BJ (cell line): Measurements from ENCODE around the gene UBE2QL1. TPM values are rescaled to one million over a fixed set of nuclear protein-coding genes. Genes with fewer than 3 reads are reported as not detected.

ENCODE experiments used
- CTCF ChIA-PET: fragments of 350-600 bp; formaldehyde crosslinking; extraction: SDS; loops from one replicate; lab custom pipeline; 2021; ENCODE audit warnings: antibody characterized with exemption, inconsistent platforms; lab: Yijun Ruan, JAX
- POLR2A ChIA-PET: fragments of 300-600 bp; sonication (Branson Sonifier 250); formaldehyde crosslinking; extraction: SDS; loops from one replicate; lab custom pipeline; 2021; ENCODE audit warnings: antibody characterized with exemption; lab: Charles Lee
- DNase-seq: peaks from one replicate; pipeline ENCODE4 v3.0.0-alpha.2; 2011; ENCODE audit warnings: low read depth
- H3K27me3 ChIP-seq: 2 replicates; pipeline ENCODE4 v1.6.0; 2011; ENCODE audit warnings: low read length; ENCODE audit not compliant: control insufficient read depth, insufficient read depth
- H3K36me3 ChIP-seq: 2 replicates; pipeline ENCODE4 v1.5.1; 2011; ENCODE audit warnings: low read length; ENCODE audit not compliant: control insufficient read depth, insufficient read depth
- H3K4me3 ChIP-seq: 2 replicates; pipeline ENCODE4 v1.5.1; 2011; ENCODE audit warnings: low read depth, mild to moderate bottlenecking, control low read depth, low read length
- polyA plus RNA-seq: library from polyadenylated mRNA; depleted of rRNA; stranded (reverse); fragments of >200 nt; gene quantifications from 2 replicates; pipeline ENCODE4 v1.2.3, GENCODE V29; 2011
- TF ChIP-seq, protein P1 (sequence below): IDR thresholded peaks from 2 replicates; pipeline ENCODE4 v1.5.1; 2011; ENCODE audit warnings: low read depth, mild to moderate bottlenecking, control low read depth, inconsistent platforms, low read length, moderate library complexity; ENCODE audit not compliant: insufficient read depth

The UBE2QL1 gene
- polyA plus RNA-seq, 1 experiment = not detected

DNA sequence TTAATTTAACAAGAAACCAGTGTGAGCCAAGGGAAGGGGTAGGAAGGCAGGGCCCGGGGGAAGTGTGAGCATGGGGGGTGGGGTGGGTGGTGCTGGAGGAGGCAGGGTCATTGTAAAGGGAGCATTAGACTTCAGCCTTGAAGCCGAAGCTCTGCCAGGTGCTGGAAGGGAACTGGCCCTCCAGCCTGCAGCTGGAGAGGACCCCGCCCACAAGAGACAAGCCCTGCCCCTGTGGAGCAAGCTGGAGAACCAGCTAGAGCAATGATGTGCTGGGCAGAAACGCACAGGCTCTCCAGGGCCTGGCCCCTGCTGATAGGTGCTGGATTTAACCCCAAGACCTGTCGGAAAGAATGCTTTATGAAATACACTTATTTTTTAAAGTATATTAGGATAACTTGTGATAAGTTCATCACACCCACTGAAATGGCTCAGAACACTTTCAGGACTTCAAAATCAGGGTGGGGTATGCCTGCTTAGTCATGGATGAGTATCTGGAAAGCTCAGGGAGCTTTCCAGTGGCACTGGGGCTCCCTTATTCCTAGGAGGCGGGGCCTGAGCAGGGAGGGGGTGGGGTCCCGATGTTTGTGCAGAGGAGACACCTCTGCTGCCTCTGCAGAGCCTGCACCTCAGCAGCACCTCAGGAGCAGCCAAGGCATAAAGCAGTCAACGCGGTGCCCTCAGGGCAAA lies 27.1 kb downstream of the UBE2QL1 start:
- H3K36me3 ChIP-seq = no peaks in the 10 kb centered on the region
- peaks cover 2% of the 10 kb centered on the region; the same call in 1 of the 2 replicates for H3K27me3 ChIP-seq
- TF ChIP-seq, protein P1, sequence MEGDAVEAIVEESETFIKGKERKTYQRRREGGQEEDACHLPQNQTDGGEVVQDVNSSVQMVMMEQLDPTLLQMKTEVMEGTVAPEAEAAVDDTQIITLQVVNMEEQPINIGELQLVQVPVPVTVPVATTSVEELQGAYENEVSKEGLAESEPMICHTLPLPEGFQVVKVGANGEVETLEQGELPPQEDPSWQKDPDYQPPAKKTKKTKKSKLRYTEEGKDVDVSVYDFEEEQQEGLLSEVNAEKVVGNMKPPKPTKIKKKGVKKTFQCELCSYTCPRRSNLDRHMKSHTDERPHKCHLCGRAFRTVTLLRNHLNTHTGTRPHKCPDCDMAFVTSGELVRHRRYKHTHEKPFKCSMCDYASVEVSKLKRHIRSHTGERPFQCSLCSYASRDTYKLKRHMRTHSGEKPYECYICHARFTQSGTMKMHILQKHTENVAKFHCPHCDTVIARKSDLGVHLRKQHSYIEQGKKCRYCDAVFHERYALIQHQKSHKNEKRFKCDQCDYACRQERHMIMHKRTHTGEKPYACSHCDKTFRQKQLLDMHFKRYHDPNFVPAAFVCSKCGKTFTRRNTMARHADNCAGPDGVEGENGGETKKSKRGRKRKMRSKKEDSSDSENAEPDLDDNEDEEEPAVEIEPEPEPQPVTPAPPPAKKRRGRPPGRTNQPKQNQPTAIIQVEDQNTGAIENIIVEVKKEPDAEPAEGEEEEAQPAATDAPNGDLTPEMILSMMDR = no peak
- ChIA-PET CTCF (no interaction called here), POLR2A (no interaction called here)
- H3K4me3 ChIP-seq = no peak overlapping the region
- no peak for DNase-seq

DNA sequence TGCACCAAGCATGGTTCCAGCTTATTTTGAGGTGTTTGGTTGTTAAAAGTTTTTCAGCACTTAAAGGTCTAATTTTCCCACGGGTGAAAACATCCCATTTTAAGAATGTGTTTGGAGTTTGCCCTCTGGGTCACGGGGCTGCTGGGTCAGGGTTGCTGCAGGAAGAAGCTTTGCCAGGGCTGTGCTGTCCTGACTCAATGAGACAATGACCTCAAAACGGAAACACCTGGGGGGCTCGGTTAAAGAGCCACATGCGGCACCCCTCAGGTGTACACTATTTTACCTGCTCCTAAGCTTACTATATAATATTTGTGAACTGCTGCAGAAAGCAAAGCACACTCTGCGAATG lies 27.6 kb downstream of the UBE2QL1 start:
- TF ChIP-seq, protein P1 = no peak
- no peak for DNase-seq
- no peaks in the 10 kb centered on the region for H3K36me3 ChIP-seq
- ChIA-PET CTCF (interaction anchor here (0.8 kb wide), 1 partner anchor 12 kb away, joined by 3 read pairs; no protein-coding TSS in a partner anchor), POLR2A (no interaction called here)
- H3K4me3 ChIP-seq = no peak overlapping the region
- H3K27me3 ChIP-seq = peaks cover 2% of the 10 kb centered on the region; the same call in 1 of the 2 replicates

DNA sequence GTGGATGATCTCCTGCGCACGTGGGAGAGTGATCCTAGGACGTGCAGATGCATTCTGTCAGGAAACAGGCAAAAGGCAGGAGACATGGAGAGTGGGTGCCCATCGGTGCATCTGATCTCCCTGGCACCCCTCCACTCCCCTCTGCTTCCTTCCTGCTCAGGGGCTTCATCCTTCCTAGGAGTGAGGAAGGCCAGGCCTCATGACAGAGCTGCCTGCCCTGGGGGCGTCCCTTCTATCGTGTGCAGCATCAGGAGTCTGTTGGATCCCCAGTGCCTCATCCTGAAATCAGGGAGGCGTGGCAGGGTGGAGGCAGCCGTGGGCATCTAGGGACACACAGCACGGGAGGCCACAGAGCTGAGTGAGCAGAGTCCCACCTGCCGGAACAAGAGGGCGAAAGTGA lies 30.1 kb downstream of the UBE2QL1 start:
- Histone ChIP-seq H3K36me3 (no peaks in the 10 kb centered on the region), H3K4me3 (no peak overlapping the region), H3K27me3 (peaks cover 2% of the 10 kb centered on the region; the same call in 1 of the 2 replicates)
- no peak for DNase-seq
- TF ChIP-seq, protein P1 = no peak
- ChIA-PET POLR2A (no interaction called here), CTCF (no interaction called here)

DNA sequence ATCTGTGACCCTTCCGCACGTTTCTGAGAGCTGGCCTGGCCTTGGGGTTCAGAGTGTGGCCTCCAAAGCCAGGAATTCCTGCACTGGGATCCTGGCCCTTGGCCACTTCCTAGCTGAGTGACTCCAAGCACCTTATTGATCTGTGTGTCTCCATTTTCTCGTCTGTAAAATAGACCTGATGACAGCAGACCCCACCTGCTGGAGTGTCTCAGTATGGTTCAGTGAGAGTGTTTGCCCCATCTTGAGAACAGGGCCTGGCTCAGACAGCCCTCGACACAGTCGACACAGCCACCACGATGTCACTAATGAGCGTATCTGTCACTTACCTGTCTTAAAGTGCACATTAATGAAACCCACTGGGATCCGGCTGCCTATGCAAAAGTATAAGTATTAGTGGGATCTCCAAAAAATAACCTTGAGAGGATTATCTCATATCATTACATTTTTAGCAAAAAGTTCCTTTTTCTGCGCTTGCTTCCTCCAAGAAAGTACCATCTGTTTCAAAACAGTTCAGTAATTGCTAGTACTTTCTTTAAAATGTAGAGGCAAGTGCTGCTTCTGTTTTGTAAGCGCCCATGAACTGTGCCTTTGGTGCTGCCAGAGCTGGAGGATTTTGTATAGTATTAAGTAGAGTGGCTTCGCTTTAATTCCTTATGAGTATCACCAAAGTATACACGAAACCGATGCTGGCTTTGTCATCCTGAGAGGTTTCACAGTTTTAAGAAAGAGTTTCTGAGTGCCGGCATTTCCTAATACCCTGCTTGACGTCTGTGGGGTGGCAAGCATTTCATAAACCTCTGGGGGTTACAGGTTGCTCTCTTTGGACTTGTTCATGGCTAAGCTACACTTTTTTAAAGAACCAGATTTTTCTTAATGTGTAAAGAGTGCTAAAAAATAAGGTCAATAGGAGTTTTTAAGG lies 31.7 kb downstream of the UBE2QL1 start:
- Histone ChIP-seq H3K4me3 (no peak overlapping the region), H3K36me3 (no peaks in the 10 kb centered on the region), H3K27me3 (no peaks in the 10 kb centered on the region)
- POLR2A ChIA-PET = no interaction called here
- CTCF ChIA-PET = interaction anchor here (1.2 kb wide), 1 partner anchor 28 kb away, joined by 3 read pairs; no protein-coding TSS in a partner anchor
- DNase-seq = no peak
- TF ChIP-seq, protein P1 = no peak

DNA sequence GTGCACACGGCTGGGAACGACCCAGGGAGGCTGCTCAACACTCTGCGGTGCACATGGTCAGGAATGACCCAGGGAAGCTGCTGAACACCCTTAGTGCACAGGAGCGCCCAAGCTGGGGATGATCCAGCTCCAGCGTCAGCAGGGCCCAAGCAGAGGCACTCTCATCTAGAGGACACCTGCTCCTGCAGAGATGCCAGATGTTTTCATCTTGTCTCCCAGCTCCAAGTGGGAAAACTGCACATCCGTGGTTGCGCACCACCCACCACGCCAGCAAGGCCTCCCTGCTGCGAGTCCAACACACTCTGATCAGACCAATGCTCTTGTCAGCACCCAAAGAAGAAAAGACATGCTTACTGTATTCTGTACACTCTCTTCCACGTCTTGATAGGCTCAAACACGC lies 34.1 kb downstream of the UBE2QL1 start:
- TF ChIP-seq, protein P1 = no peak
- no peaks in the 10 kb centered on the region for H3K36me3 ChIP-seq
- no peak overlapping the region for H3K4me3 ChIP-seq
- no peak for DNase-seq
- H3K27me3 ChIP-seq = peaks cover 1% of the 10 kb centered on the region; the same call in 1 of the 2 replicates
- ChIA-PET CTCF (no interaction called here), POLR2A (no interaction called here)
